Common myeloid progenitor, CD34-positive (primary cell): ENCODE data around the gene PDCD10.

Experiments used
- CTCF ChIA-PET: fragments of 350-600 bp; sonication (Branson Sonifier 250); formaldehyde crosslinking; loops from one replicate; lab custom pipeline; 2021; ENCODE audit warnings: antibody characterized with exemption; lab: Charles Lee
- POLR2A ChIA-PET: fragments of 350-600 bp; sonication (Branson Sonifier 250); formaldehyde crosslinking; loops from one replicate; lab custom pipeline; 2021; ENCODE audit warnings: antibody characterized with exemption; lab: Charles Lee
- DNase-seq, 3 donors: peaks; one replicate each; pipeline versions ENCODE4 v3.0.0 to v3.0.0-alpha.2; 2013
- H3K27ac ChIP-seq, 2 experiments: 1 replicate in 1 of 2; 2 replicates in 1 of 2; pipeline ENCODE4 v1.7.0; 2013; ENCODE audit warnings: inconsistent platforms in 2 of 2, low read length in 2 of 2, mild to moderate bottlenecking in 2 of 2, low read depth in 1 of 2, moderate library complexity in 1 of 2; ENCODE audit not compliant: severe bottlenecking in 2 of 2, insufficient read depth in 1 of 2, poor library complexity in 1 of 2
- H3K27me3 ChIP-seq, 5 experiments: replicated peaks in 2 of 5; 1 replicate in 3 of 5; 2 replicates in 2 of 5; pipeline versions ENCODE4 v1.6.1 to v1.7.0; 2013; ENCODE audit warnings: low read length in 4 of 5, mild to moderate bottlenecking in 2 of 5, moderate library complexity in 2 of 5, inconsistent platforms in 1 of 5; ENCODE audit not compliant: insufficient read depth in 5 of 5, control insufficient read depth in 4 of 5
- H3K36me3 ChIP-seq, 4 experiments: 1 replicate in 2 of 4; 2 replicates in 2 of 4; pipeline versions ENCODE4 v1.6.1 to v1.7.0; 2013; ENCODE audit warnings: low read length in 3 of 4, control low read depth in 1 of 4, mild to moderate bottlenecking in 1 of 4; ENCODE audit not compliant: control insufficient read depth in 4 of 4, insufficient read depth in 4 of 4
- H3K4me1 ChIP-seq, 4 experiments: 1 replicate in 3 of 4; 2 replicates in 1 of 4; pipeline versions ENCODE4 v1.6.1 to v1.7.1; 2013; ENCODE audit warnings: low read length in 3 of 4, mild to moderate bottlenecking in 3 of 4, control low read depth in 1 of 4, inconsistent platforms in 1 of 4, moderate library complexity in 1 of 4; ENCODE audit not compliant: control insufficient read depth in 4 of 4, insufficient read depth in 4 of 4; ENCODE audit errors: control extremely low read depth in 1 of 4
- H3K4me3 ChIP-seq, 7 experiments: 1 replicate in 4 of 7; 2 replicates in 3 of 7; pipeline versions ENCODE4 v1.5.1 to v1.7.0; 2013; ENCODE audit warnings: mild to moderate bottlenecking in 7 of 7, low read length in 6 of 7, moderate library complexity in 6 of 7, inconsistent platforms in 2 of 7, low read depth in 2 of 7, control low read depth in 1 of 7; ENCODE audit not compliant: insufficient read depth in 4 of 7, control insufficient read depth in 1 of 7; ENCODE audit errors: extremely low read depth in 1 of 7
- H3K9me3 ChIP-seq, 5 experiments: 1 replicate in 4 of 5; 2 replicates in 1 of 5; pipeline versions ENCODE4 v1.6.1 to v1.7.1; 2013; ENCODE audit warnings: low read length in 4 of 5, mild to moderate bottlenecking in 2 of 5, inconsistent platforms in 1 of 5, low read depth in 1 of 5, moderate library complexity in 1 of 5; ENCODE audit not compliant: control insufficient read depth in 4 of 5, insufficient read depth in 2 of 5; ENCODE audit errors: control extremely low read depth in 1 of 5
- WGBS: methylation state at CpG from one replicate; pipeline ENCODE4 v1.1.5; 2013; ENCODE audit not compliant: insufficient coverage; 5-methylcytosine and 5-hydroxymethylcytosine counted together

Gene PDCD10

GRCh38 chr3:167671878-167672427 is 62.7 kb downstream of the PDCD10 start:
- 100% methylated on average over 3 of the region's 4 CpGs for WGBS
- Histone ChIP-seq H3K4me3 (no peak overlapping the region), H3K4me1 (no peaks in the 10 kb centered on the region), H3K36me3 (peaks cover 25 to 45% (median 29%) of the 10 kb centered on the region in 4 experiments), H3K9me3 (peaks cover 11 to 36% (median 11%) of the 10 kb centered on the region in 5 experiments), H3K27ac (no peak overlapping the region), H3K27me3 (no peaks in the 10 kb centered on the region)
- CTCF ChIA-PET, result interaction anchor here (0.9 kb wide), 1 partner anchor 11 kb away, joined by 3 read pairs; no protein-coding TSS in a partner anchor
- no peak for DNase-seq
- POLR2A ChIA-PET, result no interaction called here

GRCh38 chr3:167669699-167670098 is 65.0 kb downstream of the PDCD10 start:
- no peak overlapping the region for H3K4me3 ChIP-seq
- CTCF ChIA-PET, result interaction anchor here (1.7 kb wide), 1 partner anchor 15 kb away, joined by 4 read pairs; no protein-coding TSS in a partner anchor
- no peaks in the 10 kb centered on the region for H3K27me3 ChIP-seq
- WGBS, result 100% methylated on average over 1 of the region's 1 CpG
- H3K9me3 ChIP-seq, result peaks cover 0 to 14% (median 5%) of the 10 kb centered on the region in 5 experiments
- DNase-seq, result no peak
- H3K27ac ChIP-seq, result no peak overlapping the region
- no peaks in the 10 kb centered on the region for H3K4me1 ChIP-seq
- H3K36me3 ChIP-seq, result peaks cover 10 to 22% (median 14%) of the 10 kb centered on the region in 4 experiments
- POLR2A ChIA-PET, result no interaction called here

- WGBS, result 93% methylated on average over 1 of the region's 1 CpG
- no peaks in the 10 kb centered on the region for H3K4me1 ChIP-seq
- H3K27me3 ChIP-seq, result no peaks in the 10 kb centered on the region
- H3K27ac ChIP-seq, result no peak overlapping the region
- H3K9me3 ChIP-seq, result peaks cover 0 to 7% (median 5%) of the 10 kb centered on the region in 5 experiments
- peaks cover 3 to 12% (median 7%) of the 10 kb centered on the region in 4 experiments for H3K36me3 ChIP-seq
- no peak overlapping the region for H3K4me3 ChIP-seq
- POLR2A ChIA-PET, result no interaction called here
- DNase-seq, result no peak
- CTCF ChIA-PET, result interaction anchor here (0.6 to 1.7 kb wide), 2 partner anchors 13 to 16 kb away, joined by 3 to 4 read pairs; no protein-coding TSS in a partner anchor
These were observed 66.0 kb downstream of the PDCD10 start for GRCh38 chr3:167668651-167669050.

- ChIA-PET CTCF (no interaction called here), POLR2A (no interaction called here)
- no peak for DNase-seq
- 100% methylated on average over 1 of the region's 2 CpGs for WGBS
- Histone ChIP-seq H3K36me3 (no peaks in the 10 kb centered on the region), H3K9me3 (no peaks in the 10 kb centered on the region), H3K4me1 (no peaks in the 10 kb centered on the region), H3K27ac (no peak overlapping the region), H3K4me3 (no peak overlapping the region), H3K27me3 (no peaks in the 10 kb centered on the region)
These were observed 68.1 kb downstream of the PDCD10 start for GRCh38 chr3:167666563-167666962.

GRCh38 chr3:167662919-167663400 is 71.7 kb downstream of the PDCD10 start:
- no peak for DNase-seq
- no peaks in the 10 kb centered on the region for H3K36me3 ChIP-seq
- POLR2A ChIA-PET, result no interaction called here
- no peak overlapping the region for H3K4me3 ChIP-seq
- H3K27me3 ChIP-seq, result no peaks in the 10 kb centered on the region
- WGBS, result 98% methylated on average over 4 of the region's 5 CpGs
- H3K4me1 ChIP-seq, result peaks cover 0 to under 1% (median 0%) of the 10 kb centered on the region in 4 experiments
- no peaks in the 10 kb centered on the region for H3K9me3 ChIP-seq
- no peak overlapping the region for H3K27ac ChIP-seq
- CTCF ChIA-PET, result interaction anchor here (1.2 kb wide), 1 partner anchor 283 kb away, joined by 3 read pairs; the partner anchor contains the start of gene ZBBX

- Histone ChIP-seq H3K9me3 (no peaks in the 10 kb centered on the region), H3K4me3 (no peak overlapping the region), H3K27ac (no peak overlapping the region), H3K36me3 (no peaks in the 10 kb centered on the region), H3K4me1 (peaks cover 0 to 17% (median 7%) of the 10 kb centered on the region in 4 experiments), H3K27me3 (no peaks in the 10 kb centered on the region)
- POLR2A ChIA-PET, result no interaction called here
- WGBS, result 100% methylated on average over 3 of the region's 3 CpGs
- CTCF ChIA-PET, result no interaction called here
- no peak for DNase-seq
These were observed 76.9 kb downstream of the PDCD10 start for GRCh38 chr3:167657684-167658225.

GRCh38 chr3:167656821-167657220 is 77.9 kb downstream of the PDCD10 start:
- no peaks in the 10 kb centered on the region for H3K27me3 ChIP-seq
- H3K9me3 ChIP-seq, result no peaks in the 10 kb centered on the region
- ChIA-PET POLR2A (no interaction called here), CTCF (no interaction called here)
- no peak overlapping the region for H3K4me3 ChIP-seq
- H3K36me3 ChIP-seq, result no peaks in the 10 kb centered on the region
- no peak for DNase-seq
- peaks cover under 1 to 26% (median 12%) of the 10 kb centered on the region in 4 experiments for H3K4me1 ChIP-seq
- no peak overlapping the region for H3K27ac ChIP-seq
- WGBS, result 88% methylated on average over 1 of the region's 1 CpG
